SHP77 treated with DMSO at 0.1 percent for 48 hours (cell line): ENCODE results near the gene PPP2R3C.
"Not testable (repeated sequence)": the region's sequence is repeated elsewhere in the genome, so short reads cannot be mapped to it uniquely, and the experiment has no call there.

Source experiments
- DNase-seq: peaks from one replicate; lab custom pipeline; 2025; lab: John Stamatoyannopoulos, UW

Gene PPP2R3C

DNA sequence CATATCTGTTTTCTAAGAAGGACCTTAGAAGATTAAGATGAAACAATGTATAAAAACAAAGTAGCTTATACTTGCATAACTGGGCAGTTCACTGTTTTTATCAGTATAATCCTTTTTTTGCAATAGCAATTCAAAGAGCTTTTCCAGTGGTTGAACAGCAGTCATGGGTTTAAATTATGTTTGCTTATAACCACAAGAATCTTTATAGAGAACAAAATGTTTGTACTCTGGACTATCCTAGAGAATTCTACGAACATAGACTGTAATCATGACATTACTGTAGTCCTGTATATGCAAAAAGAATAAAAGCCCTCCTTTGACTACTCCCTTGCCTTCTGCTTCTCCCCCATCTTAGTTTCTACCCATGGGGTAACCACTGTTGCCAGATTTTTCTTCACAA lies 70.0 kb downstream of the PPP2R3C start:
- no peak for DNase-seq

DNA sequence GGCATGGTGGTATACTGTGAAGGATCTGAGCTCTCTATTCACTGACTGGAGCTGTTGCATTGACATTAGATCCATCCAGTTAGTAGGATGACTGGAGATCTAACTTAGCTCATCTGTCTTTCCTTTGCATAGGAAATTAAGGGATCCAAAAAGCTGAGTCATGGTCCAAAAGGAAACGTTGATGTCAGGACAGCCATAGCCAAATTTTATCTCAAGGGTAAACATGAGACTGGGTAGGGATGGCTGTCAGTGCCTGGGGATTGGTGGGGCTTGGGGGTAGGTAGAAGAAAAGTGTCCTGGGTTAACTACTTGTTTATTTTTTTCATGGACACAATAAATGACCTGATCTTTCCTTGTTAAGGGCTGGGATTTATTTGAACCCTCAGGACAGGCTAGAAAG lies 71.1 kb downstream of the PPP2R3C start:
- no peak for DNase-seq

DNA sequence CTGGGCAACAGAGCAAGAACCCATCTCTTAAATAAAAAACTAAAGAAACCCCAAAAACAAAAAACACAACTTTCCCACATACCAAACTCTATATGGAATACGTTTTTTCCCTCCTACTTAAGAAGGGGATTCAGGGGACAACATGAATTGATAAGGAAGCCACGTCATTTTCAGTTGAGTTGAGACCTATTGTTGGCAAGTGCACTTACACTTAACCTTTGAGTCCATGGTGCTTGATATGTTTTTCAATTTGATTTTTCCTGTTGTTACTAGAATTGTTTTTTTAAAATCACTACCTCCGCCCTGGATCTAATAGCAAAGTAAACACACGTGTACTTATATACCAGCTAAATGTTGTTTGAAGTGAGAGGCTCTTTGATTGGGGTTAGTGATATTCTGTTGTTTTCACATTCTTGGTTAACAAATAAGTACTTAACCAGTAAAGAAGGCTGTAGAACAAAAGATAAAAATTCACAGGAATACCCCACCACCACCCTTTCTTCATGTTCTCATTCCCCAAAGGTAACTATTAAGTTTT lies 73.7 kb downstream of the PPP2R3C start:
- DNase-seq = no peak

DNA sequence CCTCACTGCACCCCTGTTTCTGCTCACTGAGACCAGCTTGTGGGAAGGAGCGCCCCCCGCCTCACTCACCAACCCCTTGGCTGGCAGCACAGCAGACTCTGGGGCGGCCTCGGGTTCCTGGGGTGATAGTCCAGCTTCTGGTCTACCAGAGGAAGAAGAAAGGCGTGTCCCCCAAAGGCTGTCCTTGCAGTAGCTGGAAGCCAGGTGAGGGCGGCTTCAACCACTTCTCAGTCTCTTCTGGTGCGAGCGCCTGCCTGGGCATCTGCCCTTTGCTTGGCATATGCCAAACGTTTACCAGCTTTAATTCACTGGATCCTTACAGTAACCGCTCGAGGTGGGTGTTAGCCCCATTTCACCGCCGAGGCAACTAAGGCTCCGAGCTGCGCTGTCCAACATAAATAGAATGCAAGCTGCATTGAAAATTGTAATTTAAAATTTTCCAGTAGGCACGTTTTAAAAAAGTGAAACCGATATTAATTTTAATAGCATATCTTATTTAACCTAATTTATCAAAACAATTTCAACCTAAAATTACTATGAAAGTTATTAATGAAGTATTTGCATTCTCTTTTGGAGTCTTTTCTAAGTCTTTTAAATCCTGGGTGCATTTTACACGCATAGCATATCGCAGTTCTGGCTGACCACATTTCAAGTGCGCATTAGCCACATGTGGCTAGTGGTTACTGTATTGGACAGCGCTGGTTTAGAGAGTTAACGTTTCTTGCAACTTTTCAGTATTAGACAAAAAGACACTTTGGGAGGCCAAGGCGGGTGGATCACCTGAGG lies 74.8 kb downstream of the PPP2R3C start:
- DNase-seq = peak; percentile 50

DNA sequence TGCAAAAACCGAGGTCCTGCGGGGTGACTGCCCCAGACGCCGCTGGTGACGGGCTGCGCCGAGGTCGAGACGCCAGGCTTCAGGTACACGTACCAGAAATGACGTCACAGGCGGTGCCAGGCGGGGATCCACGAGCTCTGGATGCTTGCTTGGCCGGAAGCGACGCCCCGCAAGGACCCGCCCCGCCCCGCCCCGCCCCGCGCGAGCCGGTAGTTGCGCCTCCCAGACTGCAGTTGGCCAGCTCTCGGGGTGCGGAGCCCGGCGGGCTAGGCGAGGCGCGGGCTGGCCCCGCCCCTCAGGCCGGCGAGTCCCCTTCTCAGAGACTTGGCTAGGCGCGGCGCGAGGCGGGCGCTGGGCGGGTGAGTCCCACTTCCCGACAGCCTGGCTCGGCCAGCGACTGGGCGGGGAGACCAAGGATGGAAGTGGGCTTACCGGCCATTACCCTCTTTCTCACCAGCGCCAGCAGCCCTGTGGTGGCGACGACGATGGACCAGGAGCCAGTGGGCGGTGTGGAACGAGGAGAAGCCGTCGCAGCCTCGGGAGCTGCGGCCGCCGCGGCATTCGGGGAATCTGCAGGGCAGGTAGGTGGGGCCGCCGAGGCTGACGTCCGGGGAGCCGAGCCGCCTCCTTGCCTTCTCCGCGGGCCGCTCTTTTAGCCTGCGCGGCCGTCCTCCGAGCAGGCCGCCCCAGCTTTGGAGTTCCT lies 75.6 kb downstream of the PPP2R3C start, which contains the start of gene FAM177A1:
TSS of gene FAM177A1 (plus strand) at position 225 of the 703 bp plus-strand sequence. CDS start at position 417, 192 bp downstream.
- peak; percentile 99 for DNase-seq

DNA sequence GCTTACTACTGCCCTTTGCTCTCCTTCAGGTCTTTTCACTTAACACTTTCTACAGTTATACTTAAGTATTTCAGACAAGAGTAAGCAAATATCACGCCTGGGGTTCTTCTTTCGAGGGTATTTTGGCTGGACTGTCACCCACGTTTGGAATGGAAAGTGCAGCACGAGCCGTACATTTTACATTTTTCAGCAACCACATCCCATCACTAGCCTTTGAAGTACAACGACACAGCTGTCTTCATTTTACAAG lies 76.1 kb downstream of the PPP2R3C start:
- peak; percentile 21 for DNase-seq

DNA sequence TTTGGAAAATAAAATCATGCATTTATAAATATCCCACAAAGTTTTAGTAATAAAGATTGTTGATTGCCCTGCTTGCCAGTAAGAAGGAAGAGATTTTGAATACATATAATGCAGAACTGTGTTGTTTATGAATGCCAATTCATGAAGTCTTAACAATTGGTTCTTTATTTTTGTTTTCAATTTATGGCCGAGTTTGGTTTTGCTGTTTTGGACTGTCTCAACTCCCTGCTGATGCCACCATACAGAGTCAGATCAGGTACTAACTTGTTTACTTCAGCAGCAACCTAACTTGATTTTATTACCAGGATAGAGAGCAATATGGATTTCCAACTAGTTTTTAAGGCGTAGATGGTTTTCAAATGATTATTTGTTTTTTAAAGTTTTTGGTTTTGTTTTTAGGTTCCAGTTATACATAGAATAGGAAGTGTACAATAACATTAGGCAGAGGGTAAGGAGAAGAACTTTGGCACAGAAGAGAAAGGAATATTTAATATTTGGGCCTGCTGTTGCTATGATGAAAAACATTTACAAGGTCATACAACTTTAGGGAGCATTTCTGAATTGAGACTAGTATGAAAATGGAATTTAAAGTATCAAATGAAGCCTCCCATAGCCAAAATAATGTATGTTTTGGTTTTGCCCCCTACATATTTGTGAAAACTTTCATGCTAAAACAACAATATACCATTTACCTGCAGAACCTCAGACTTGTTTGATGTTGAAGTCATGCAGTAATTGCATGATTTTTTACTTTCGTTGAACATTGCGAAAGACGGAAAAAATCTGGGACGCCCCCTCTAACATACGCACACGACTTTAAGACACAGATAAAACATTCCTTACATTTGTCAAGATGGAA lies 76.6 kb downstream of the PPP2R3C start:
- no peak for DNase-seq

DNA sequence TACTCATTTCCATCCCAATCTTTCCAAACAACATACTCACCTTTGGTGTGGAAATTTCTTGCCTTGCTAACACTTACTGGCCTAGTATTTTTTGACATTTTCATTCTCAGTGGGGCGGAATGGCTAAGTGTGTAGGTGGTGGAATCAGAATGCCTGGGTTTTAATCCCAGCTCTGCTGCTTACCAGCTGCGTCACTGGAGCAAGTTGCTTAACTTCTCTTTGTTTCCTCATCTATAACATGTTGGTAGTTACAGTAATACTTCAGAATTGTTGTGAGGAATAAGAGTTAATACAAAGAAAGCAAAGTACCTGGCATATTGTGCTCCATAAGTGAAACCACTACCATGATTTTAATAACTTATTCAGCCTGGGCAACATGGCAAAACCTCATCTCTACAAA lies 78.7 kb downstream of the PPP2R3C start:
- DNase-seq = no peak

DNA sequence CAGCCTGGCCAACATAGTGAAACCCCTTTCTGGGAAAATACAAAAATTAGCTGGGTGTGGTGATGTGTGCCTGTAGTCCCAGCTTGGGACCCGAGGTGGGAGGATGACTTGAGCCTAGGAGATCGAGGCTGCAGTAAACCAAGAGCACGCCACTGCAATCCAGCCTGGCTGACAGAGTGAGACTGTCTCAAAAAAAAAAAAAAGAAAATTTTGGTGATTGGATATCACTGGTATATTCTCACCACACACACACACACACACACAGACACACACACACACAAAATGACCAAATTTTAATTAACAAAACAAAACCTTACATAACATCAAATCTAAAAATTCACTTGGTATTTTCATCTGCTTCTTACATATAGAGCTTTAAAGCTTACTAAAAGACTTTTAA lies 79.2 kb downstream of the PPP2R3C start:
- no peak for DNase-seq

DNA sequence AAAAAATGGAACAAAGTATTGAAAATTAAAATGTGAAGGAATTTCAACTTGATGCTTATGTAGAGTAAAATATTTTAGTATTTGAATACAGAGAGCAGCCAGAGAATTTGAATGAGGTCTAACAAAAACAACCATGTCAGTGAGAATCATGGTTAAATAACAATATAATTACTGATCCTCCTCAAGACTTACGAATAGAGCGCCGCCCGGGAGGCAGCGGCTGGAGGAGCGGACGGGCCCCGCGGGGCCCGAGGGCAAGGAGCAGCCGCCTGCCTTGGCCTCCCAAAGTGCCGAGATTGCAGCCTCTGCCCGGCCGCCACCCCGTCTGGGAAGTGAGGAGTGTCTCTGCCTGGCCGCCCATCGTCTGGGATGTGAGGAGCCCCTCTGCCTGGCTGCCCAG lies 83.5 kb downstream of the PPP2R3C start:
- DNase-seq = not testable (repeated sequence)
